HG03378 (cell line): ENCODE measurements around the gene DOHH.
A peak's percentile ranks its signal among the peaks of the same experiment; 100 is the strongest.

ENCODE experiments used
- ATAC-seq: cut with Tn5 transposase; IDR thresholded peaks from one replicate; pipeline ENCODE4 v1.9.1; 2021; ENCODE audit warnings: mild to moderate bottlenecking, moderate library complexity; ENCODE audit not compliant: unreplicated experiment

The DOHH gene

DNA sequence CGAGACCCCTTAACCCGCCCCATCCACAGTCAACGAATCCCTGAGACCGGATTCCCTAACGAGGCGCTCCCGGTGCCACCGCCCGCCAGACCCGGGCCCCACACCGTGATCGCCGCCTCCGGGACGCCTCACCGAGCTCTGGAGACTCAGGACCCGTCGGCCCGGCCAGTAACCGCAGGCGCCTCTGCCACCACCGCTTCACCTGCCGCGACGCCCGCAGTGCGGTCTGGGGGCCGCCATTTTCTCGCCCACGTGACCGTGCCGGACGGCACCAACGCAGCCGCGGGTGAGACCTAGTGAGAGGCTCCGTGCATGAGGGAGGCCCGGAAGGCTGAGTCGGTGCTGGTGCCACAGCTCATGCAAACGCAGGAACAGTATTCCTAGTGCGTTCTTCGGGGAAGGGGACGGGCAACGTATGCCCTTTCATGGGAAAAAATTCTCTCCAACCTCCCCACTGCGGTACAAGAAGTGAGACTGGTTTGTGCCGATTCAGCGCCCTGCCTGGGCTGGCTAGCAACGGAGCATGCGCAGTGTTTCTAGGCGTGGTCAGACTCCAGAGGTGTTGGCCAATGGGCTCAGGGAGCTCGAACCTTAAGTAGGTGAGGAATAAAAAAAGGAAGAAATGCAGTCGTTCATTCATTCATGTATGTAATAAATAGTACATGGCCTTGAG is at the start of gene DOHH:
Gene DOHH (minus strand): TSS at position 246 of the 673 bp plus-strand sequence. CDS start 3,860 bp downstream, outside the sequence.
- ATAC-seq: peak; percentile 70

DNA sequence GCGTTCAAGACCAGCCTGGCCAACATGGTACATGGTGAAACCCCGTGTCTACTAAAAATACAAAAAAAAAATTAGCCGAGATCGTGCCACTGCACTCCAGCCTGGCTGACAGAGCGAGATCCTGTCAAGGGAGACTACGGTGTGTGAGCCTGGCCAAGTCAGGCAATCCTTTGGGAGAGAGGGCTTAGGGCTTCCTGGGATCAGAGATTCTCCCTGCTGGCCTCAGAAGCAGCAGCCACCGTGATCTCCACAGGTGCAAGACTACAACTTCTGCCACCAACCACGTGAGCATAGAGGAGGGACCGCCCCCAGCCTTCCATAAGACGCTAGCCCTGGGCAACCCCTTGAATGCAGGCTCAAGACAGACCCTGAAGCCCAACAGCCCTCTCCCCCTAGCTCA is 49.3 kb upstream of the DOHH start:
- ATAC-seq: no peak

DNA sequence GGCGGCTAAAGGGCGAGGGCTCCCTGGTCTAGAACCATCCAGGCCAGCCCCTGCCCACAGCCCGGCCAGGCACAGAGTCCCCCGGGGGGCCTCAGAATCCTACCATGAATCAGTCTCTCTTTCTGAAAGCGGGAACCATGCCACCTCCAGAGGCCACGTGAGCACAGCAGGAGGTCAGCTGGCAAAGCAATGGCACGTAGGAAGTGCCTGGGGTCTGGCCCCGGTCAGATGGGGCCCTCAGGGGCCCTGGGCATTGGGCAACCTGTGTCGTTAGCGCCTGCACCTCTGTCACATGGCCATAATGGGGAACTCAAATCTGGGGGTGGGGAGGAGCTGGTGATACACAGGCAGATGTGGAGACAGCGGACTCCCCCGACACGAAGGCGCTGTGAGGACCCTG is 48.1 kb upstream of the DOHH start:
- ATAC-seq: no peak

DNA sequence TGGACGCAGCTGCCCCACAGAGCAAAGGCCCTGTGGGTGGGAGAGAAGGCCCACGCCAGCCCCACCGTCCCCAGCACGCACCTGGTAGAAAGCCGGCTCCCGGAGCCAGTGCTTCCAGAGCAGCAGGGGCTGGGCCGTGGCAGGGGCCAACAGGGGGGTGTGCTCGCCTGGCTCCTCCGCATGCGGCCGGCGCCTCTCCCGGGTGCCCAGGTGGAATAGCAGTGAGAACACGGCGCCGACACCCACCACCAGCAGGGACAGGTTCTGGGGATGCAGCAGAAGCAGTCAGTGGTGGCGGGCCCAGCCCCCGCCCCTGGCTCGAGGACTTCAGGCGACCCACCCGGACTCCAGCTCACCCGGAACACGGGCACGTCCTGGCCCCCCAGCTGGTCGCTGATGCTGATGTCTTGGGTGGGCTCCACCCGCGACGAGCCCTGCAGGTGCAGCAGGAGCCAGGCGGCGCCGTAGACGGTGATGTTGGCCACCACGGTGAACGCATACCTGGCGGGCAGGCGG is 47.4 kb upstream of the DOHH start:
- no peak for ATAC-seq

DNA sequence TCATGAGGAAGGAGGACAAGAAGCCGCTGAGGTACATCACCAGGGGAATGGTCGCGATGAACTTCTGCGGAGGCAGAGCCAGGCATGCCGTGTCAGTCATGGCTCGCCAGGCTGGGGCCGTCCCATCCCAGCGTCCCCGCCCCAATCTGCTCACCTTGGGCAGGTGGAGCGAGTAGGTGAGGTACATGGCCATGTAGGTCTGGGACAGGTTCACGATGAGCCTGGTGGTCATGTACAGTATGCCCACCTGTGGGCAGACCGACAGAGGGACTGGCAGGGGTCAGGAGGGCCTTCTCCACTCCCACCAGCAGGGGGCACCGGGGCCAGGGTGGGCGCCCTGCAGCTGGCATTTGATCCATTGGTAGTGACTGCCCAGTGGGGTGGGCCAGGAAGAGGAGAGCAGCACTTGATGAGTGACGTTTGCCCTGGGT is 46.8 kb upstream of the DOHH start:
- ATAC-seq: no peak

- ATAC-seq: no peak
Measured at GRCh38 chr19:3546119-3546518, 45.6 kb upstream of the DOHH start.

DNA sequence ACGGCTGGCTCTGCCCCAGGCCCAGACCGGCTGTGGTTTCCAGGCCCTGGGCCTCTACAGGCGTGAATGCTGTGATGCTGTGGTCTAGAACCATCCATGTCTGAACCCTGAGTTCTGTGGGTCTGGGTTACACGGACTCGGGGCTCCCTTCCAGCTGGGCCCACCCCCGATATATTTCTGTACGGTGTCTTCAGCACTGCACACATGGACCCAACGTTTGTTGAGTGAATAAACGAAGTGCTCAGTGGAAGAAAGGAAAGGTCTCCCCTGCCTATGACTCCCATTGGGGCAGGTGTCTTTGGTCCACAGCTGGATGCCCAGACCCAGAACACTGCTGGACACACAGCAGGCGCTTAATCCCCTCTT is 45.2 kb upstream of the DOHH start:
- no peak for ATAC-seq

GRCh38 chr19:3544742-3545668 is 44.5 kb upstream of the DOHH start:
- ATAC-seq: no peak

DNA sequence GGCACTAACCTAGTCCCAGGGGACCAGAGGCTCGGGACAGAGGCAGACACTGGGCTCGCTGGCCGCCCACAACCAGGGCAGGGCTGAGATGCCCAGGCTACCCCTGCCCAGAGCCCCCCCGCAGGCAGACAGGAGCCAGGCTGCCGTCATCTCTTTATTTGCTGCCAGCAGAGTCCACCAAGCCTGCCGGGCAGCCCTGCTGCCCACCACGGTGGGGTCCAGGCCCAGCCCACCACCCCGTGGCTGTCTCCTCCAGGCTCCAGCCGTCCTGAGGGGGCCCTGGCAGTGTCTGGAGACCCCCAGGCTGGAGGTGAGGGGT is 43.5 kb upstream of the DOHH start:
- no peak for ATAC-seq

DNA sequence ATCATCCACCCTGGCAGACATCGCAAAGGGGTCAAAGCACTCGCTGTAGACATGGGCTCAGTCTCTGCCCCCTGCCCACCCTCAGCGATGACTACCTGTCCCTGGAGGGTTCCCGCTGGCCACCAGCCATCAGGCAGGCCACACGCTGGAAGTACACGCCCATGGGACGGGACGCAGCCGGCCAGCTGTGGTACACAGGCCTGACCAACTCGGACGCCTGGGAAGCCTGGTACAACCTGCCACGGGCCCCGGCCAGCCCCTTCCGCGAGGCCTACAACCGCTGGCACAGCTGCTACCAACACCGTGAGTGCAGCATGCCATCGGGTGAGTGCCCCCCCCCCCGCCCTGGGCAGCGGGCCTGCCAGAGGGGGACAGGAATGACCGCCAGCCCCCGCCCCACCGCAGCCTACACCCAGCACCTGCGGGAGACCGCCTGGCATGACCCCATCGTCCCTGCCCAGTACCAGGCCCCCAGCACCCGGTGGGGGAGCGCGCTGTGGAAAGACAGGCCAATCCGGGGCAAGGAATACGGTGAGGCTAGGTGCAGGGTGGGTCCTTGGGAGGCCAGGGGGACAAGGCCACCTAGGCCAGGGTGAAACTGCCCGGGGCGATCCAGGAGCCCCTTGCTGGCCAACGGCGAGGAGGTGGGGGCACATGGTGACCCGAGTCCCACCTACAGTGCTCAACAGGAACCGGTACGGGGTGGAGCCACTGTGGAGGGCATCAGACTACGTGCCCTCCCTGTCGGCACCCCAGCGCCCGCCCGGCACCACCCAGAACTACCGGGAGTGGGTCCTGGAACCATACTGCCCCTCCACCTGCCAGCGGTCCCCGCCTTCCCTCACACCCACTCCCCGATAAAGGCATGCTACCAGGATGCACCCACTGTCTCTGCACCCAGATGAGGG is 42.9 kb upstream of the DOHH start:
- no peak for ATAC-seq

GRCh38 chr19:3539756-3540118 is 39.3 kb upstream of the DOHH start:
- ATAC-seq: no peak

DNA sequence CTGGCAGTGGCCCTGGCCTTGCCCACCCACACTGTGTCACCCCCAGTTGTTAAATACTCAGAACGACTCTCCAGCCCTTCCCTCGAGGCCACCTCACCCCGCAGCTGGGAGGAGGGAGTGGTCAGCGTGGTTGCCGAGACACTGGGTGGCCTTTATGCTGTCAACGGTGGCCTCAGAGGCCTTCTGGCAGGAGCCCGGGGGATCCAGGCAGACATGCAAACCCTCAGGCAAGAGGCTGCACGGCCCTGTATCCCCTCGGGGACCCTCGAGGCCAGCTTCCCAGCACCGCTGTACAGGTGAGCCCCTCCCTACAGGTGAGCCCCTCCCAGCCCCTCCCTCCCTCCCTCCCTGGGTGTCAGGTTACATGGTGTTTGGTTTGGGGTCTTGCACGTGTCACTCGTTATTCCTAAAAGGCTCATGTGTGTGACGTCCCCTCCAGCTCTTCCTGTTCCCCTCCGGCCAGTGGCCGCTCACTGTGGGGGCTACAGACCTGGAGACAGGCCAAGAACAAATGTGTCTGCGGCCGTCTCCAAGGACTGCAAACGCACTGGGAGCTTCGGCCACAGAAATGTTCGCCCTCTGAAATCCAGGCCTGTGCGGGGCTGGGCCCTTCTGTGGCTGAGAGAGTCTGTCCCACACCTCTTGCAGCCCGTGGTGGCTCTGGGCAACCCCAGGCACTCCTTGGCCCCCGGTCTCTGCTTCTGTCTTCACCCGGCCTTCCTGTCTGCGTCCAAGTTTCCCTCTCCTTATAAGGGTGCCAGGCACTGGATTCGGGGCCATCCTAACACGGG is 38.7 kb upstream of the DOHH start, which contains the start of gene TEKTIP1:
Gene TEKTIP1 (plus strand): TSS at position 210 of the 791 bp plus-strand sequence. CDS start 4 bp downstream, at position 214.
- ATAC-seq: no peak

GRCh38 chr19:3538258-3538929 is 37.9 kb upstream of the DOHH start:
- no peak for ATAC-seq

DNA sequence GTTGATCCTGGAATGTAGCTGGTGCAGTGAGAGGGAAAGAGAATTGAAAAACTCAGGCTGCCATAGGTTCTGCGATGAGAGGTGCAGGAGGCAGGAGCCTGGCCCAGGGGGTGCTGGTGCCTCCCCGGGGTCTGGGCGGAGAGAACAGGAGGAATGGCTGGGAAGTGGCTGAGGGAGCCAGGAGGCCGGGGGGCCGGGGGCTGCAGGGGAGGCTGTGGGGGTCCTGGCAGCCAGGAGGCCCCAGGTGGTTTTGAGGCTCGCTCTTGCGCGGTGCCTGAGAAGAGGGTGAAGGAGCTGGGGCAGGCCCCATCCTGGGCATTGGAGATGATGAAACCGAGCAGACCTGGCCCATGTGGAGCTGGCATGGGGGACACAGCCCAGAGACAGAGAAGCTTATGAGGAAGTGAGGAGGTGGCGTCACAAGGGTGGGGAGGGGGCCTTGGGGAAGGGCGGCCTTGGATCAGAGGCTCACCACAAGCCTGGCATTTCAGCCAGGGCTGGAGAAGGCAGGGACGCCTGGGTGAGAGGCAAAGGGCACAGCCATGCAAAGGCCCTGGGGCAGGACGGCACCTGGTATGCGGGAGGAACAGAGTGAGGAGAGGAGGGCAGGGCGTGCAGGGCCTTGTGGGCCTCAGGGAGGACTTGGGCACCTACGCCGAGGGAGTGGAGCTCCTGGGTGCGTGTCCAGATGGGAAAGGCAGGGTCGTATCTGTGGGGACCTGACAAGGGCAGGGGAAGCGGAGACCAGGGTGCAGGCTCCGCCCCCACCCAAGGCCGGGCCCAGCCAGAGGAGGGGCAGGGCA is 37.2 kb upstream of the DOHH start:
- no peak for ATAC-seq

DNA sequence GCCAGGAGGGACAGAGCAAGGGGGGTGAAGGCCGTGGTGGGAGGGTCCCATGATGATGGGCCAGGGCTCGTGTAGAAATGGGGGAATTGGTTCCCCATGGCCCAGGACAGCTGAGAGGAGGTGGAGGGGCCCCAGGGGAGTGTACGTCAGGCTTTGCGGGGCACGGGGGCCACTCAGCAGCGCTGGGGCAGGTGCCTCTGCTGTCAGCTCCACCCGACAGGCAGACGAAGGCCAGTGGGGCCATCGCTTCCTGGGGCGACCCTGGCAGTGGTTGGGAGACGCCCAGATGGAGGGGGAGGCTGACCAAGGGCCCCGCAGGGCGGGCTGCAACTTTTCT is 36.6 kb upstream of the DOHH start:
- ATAC-seq: no peak

GRCh38 chr19:3536429-3537100 is 36.1 kb upstream of the DOHH start:
- no peak for ATAC-seq

GRCh38 chr19:3535981-3536380 is 35.5 kb upstream of the DOHH start:
- no peak for ATAC-seq

GRCh38 chr19:3535563-3535965 is 35.1 kb upstream of the DOHH start:
- ATAC-seq: no peak

DNA sequence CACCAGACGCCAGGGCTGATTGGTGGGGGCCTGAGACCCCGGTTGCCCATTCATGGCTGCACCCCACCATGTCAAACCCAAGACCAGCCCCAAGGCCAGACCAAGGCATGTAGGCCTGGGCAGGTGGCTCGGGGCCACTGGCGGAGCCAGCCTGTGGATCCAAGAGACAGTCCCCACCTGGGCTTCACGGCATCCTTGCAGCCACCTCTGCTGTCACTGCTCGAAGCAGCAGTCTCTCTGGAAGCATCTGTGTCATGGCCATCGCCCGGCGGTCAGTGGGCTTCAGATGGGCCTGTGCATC is 34.7 kb upstream of the DOHH start:
- no peak for ATAC-seq
